KMS-11 (cell line): ENCODE measurements around the gene HDAC4.
A peak's percentile ranks its signal among the peaks of the same experiment; 100 is the strongest.

ENCODE experiments used
- H2AFZ ChIP-seq: fragments of 200-600 bp; sonication (generic); 2 replicates; pipeline ENCODE4 v1.6.1; 2016; ENCODE audit warnings: antibody characterized with exemption, mixed run types, low read depth
- H3K27ac ChIP-seq: fragments of 200-600 bp; sonication (generic); 2 replicates; pipeline ENCODE4 v1.6.1; 2016; ENCODE audit warnings: mild to moderate bottlenecking, mixed run types
- H3K27me3 ChIP-seq: fragments of 200-600 bp; sonication (generic); 2 replicates; pipeline ENCODE4 v1.6.1; 2017; ENCODE audit warnings: mild to moderate bottlenecking, low read depth, mixed run types, moderate library complexity; ENCODE audit not compliant: insufficient read depth
- H3K36me3 ChIP-seq: fragments of 200-600 bp; sonication (generic); 2 replicates; pipeline ENCODE4 v1.6.1; 2017; ENCODE audit warnings: mild to moderate bottlenecking, mixed run types; ENCODE audit not compliant: insufficient read depth
- H3K4me1 ChIP-seq: fragments of 200-600 bp; sonication (generic); 2 replicates; pipeline ENCODE4 v1.6.1; 2016; ENCODE audit warnings: mild to moderate bottlenecking, low read depth, mixed run types; ENCODE audit not compliant: poor library complexity, severe bottlenecking
- H3K4me2 ChIP-seq: fragments of 200-600 bp; sonication (generic); 2 replicates; pipeline ENCODE4 v1.7.0; 2016; ENCODE audit warnings: mild to moderate bottlenecking, mixed run types
- H3K4me3 ChIP-seq: fragments of 200-600 bp; sonication (generic); IDR thresholded peaks from 2 replicates; pipeline ENCODE4 v1.6.1; 2017; ENCODE audit warnings: low read depth, low read length, mixed read lengths; ENCODE audit not compliant: insufficient read depth
- H3K79me2 ChIP-seq: fragments of 200-600 bp; sonication (generic); 2 replicates; pipeline ENCODE4 v1.6.1; 2016; ENCODE audit warnings: low read depth, mixed run types; ENCODE audit not compliant: insufficient read depth
- H3K9ac ChIP-seq: fragments of 200-600 bp; sonication (generic); 2 replicates; pipeline ENCODE4 v1.6.1; 2016; ENCODE audit warnings: mild to moderate bottlenecking, mixed run types
- H4K20me1 ChIP-seq: fragments of 200-600 bp; sonication (generic); 2 replicates; pipeline ENCODE4 v1.6.1; 2016; ENCODE audit warnings: mild to moderate bottlenecking, mixed run types; ENCODE audit not compliant: insufficient read depth
- CTCF ChIP-seq: fragments of 200-600 bp; sonication (generic); conservative IDR thresholded peaks from 2 replicates; pipeline ENCODE4 v1.6.1; 2017; ENCODE audit warnings: low read depth, mild to moderate bottlenecking, antibody characterized with exemption, low read length, moderate library complexity, mixed read lengths

The HDAC4 gene

GRCh38 chr2:239035997-239036731 lies 364.7 kb downstream of the HDAC4 start:
- no peak for TF ChIP-seq CTCF
- Histone ChIP-seq H4K20me1 (no peaks in the 10 kb centered on the region), H3K4me3 (no peak overlapping the region), H2AFZ (no peak overlapping the region), H3K4me2 (no peak overlapping the region), H3K79me2 (no peaks in the 10 kb centered on the region), H3K27ac (no peak overlapping the region), H3K36me3 (no peaks in the 10 kb centered on the region), H3K27me3 (no peaks in the 10 kb centered on the region), H3K9ac (no peak overlapping the region), H3K4me1 (no peaks in the 10 kb centered on the region)

GRCh38 chr2:239035361-239035814 lies 365.4 kb downstream of the HDAC4 start:
- Histone ChIP-seq H4K20me1 (no peaks in the 10 kb centered on the region), H3K36me3 (no peaks in the 10 kb centered on the region), H2AFZ (no peak overlapping the region), H3K4me3 (no peak overlapping the region), H3K27ac (no peak overlapping the region), H3K27me3 (no peaks in the 10 kb centered on the region), H3K4me1 (no peaks in the 10 kb centered on the region), H3K79me2 (no peaks in the 10 kb centered on the region), H3K9ac (no peak overlapping the region), H3K4me2 (no peak overlapping the region)
- peak; percentile 60 for TF ChIP-seq CTCF

GRCh38 chr2:239034561-239035341 lies 366.1 kb downstream of the HDAC4 start:
- H3K4me3 ChIP-seq = no peak overlapping the region
- no peak overlapping the region for H2AFZ ChIP-seq
- no peaks in the 10 kb centered on the region for H4K20me1 ChIP-seq
- TF ChIP-seq CTCF = no peak
- H3K27me3 ChIP-seq = no peaks in the 10 kb centered on the region
- no peak overlapping the region for H3K9ac ChIP-seq
- no peak overlapping the region for H3K27ac ChIP-seq
- no peaks in the 10 kb centered on the region for H3K79me2 ChIP-seq
- no peak overlapping the region for H3K4me2 ChIP-seq
- no peaks in the 10 kb centered on the region for H3K4me1 ChIP-seq
- no peaks in the 10 kb centered on the region for H3K36me3 ChIP-seq

GRCh38 chr2:239033801-239034560 lies 366.8 kb downstream of the HDAC4 start:
- Histone ChIP-seq H2AFZ (no peak overlapping the region), H3K27me3 (no peaks in the 10 kb centered on the region)

More at GRCh38 chr2:239033801-239034560, 366.8 kb downstream of the HDAC4 start:
- Histone ChIP-seq H4K20me1 (no peaks in the 10 kb centered on the region), H3K9ac (no peak overlapping the region), H3K36me3 (no peaks in the 10 kb centered on the region), H3K27ac (no peak overlapping the region), H3K4me1 (no peaks in the 10 kb centered on the region), H3K4me2 (no peak overlapping the region), H3K79me2 (no peaks in the 10 kb centered on the region), H3K4me3 (no peak overlapping the region)
- no peak for TF ChIP-seq CTCF
